Mesendoderm (in vitro differentiated cells): Measurements from ENCODE around the gene IGLL1.

ENCODE experiments used
- DNase-seq: peaks from one replicate; pipeline ENCODE4 v3.0.0; 2013
- H2AK5ac ChIP-seq: 2 replicates; pipeline ENCODE4 v1.6.1; 2013; ENCODE audit warnings: low read length, inconsistent platforms
- H2BK120ac ChIP-seq: 2 replicates; pipeline ENCODE4 v1.6.1; 2013; ENCODE audit warnings: low read depth, mild to moderate bottlenecking, low read length, moderate library complexity, mixed read lengths
- H2BK15ac ChIP-seq: replicated peaks from 2 replicates; pipeline ENCODE4 v1.6.1; 2013; ENCODE audit warnings: low read depth, mild to moderate bottlenecking, moderate library complexity
- H2BK5ac ChIP-seq: 2 replicates; pipeline ENCODE4 v1.6.1; 2013; ENCODE audit warnings: low read length, inconsistent platforms
- H3K18ac ChIP-seq: 2 replicates; pipeline ENCODE4 v1.6.1; 2013; ENCODE audit warnings: mild to moderate bottlenecking, low read length, mixed read lengths
- H3K23ac ChIP-seq: one replicate; pipeline ENCODE4 v1.6.1; 2013; ENCODE audit warnings: low read length
- H3K27ac ChIP-seq: 2 replicates; pipeline ENCODE4 v1.5.1; 2013; ENCODE audit warnings: low read depth, mild to moderate bottlenecking, inconsistent platforms, low read length, moderate library complexity
- H3K27me3 ChIP-seq: 2 replicates; pipeline ENCODE4 v1.6.1; 2013; ENCODE audit warnings: low read length, control low read depth, mild to moderate bottlenecking, inconsistent platforms; ENCODE audit not compliant: insufficient read depth, poor library complexity
- H3K36me3 ChIP-seq: 2 replicates; pipeline ENCODE4 v1.6.1; 2013; ENCODE audit warnings: low read length, inconsistent platforms; ENCODE audit not compliant: control insufficient read depth, insufficient read depth
- H3K4ac ChIP-seq: one replicate; pipeline ENCODE4 v1.6.1; 2013; ENCODE audit warnings: low read depth, mild to moderate bottlenecking, low read length, moderate library complexity
- H3K4me1 ChIP-seq: 2 replicates; pipeline ENCODE4 v1.6.1; 2013; ENCODE audit warnings: low read depth, low read length, inconsistent platforms; ENCODE audit not compliant: control insufficient read depth
- H3K4me2 ChIP-seq: 2 replicates; pipeline ENCODE4 v1.6.1; 2013; ENCODE audit warnings: low read length
- H3K4me3 ChIP-seq: 2 replicates; pipeline ENCODE4 v1.5.1; 2013; ENCODE audit warnings: mild to moderate bottlenecking, low read length
- H3K56ac ChIP-seq: one replicate; pipeline ENCODE4 v1.6.1; 2013; ENCODE audit warnings: low read length
- H3K79me1 ChIP-seq: 2 replicates; pipeline ENCODE4 v1.6.1; 2013; ENCODE audit warnings: low read length, inconsistent platforms
- H3K79me2 ChIP-seq: 2 replicates; pipeline ENCODE4 v1.6.1; 2013; ENCODE audit warnings: mild to moderate bottlenecking, low read length; ENCODE audit not compliant: control insufficient read depth, insufficient read depth
- H3K9ac ChIP-seq: 2 replicates; pipeline ENCODE4 v1.6.1; 2013; ENCODE audit warnings: low read length, inconsistent platforms
- H4K5ac ChIP-seq: one replicate; pipeline ENCODE4 v1.6.1; 2013; ENCODE audit warnings: low read length
- H4K8ac ChIP-seq: one replicate; pipeline ENCODE4 v1.6.1; 2013; ENCODE audit warnings: low read depth, mild to moderate bottlenecking, control low read depth, low read length, moderate library complexity
- WGBS: extraction: QIAGEN DNeasy Blood & Tissue Kit; methylation state at CpG from one replicate; pipeline ENCODE4 v1.1.7; 2013; ENCODE audit warnings: low lambda C conversion rate, missing lambda C conversion rate; ENCODE audit not compliant: insufficient coverage; ENCODE audit errors: extremely low coverage; 5-methylcytosine and 5-hydroxymethylcytosine counted together

The IGLL1 gene

DNA sequence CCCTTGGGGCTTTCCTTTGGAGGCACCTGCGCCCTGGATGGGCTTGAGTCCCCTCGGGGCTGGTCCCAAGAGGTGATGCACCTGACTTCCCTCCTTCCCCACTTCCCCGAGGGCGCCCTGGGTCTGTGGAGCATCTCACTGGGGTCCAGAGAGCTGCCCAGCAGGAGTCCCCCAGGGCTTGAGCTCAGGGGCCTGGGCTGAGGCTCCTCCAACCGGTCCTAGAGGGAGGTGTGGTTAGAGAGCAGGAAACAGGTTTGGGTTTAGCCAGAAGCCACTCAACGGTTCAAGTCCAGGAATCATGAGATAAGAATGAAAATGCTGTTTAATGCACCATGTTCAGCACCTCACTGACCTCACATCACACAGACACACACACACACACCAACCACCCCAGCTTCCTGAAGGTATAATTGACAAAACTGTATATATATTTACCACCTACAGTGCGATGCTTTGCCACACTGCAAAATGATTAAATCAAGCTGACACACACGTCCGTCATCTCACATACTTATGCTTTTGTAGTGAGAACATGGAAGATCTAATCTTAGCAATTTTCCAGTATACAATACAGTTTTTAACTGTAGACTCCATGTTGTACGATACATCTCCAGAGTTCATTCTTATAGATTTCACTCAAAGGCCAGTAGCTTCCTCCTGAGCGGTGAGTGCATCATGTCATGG lies 628 bp upstream of the IGLL1 start:
- no CpG with 5 or more reads among the region's 11 CpGs for WGBS

DNA sequence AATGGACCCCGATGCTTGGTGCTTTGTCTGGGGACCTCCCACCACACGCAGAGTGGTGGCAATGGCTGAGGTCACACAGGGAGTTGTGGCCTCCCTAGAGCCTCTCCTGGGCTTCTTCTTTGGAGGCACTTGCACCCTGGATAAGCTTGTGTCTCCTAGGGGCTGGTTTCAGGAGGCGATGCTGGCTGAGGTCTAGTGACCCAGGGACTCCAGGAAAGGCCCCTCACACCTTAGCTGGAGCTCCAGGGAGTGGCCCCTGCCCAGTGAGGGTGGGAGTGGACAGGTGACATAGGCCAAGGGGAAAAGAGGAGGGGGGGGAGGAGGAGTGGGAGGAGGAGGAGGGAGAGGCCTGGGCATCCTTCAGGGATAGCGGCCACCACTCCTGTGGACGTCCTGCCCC lies 810 bp downstream of the IGLL1 start:
- Histone ChIP-seq H3K36me3 (no peaks in the 10 kb centered on the region), H3K27ac (no peak overlapping the region), H3K18ac (no peak overlapping the region), H3K27me3 (no peaks in the 10 kb centered on the region), H4K5ac (no peak overlapping the region), H3K56ac (no peak overlapping the region), H3K9ac (no peak overlapping the region), H4K8ac (no peak overlapping the region), H3K23ac (no peak overlapping the region), H3K4ac (no peak overlapping the region), H2BK120ac (no peak overlapping the region), H3K79me2 (no peaks in the 10 kb centered on the region), H3K79me1 (no peaks in the 10 kb centered on the region), H2BK15ac (no peak overlapping the region), H3K4me1 (no peaks in the 10 kb centered on the region), H3K4me3 (no peak overlapping the region), H3K4me2 (no peak overlapping the region), H2BK5ac (no peak overlapping the region), H2AK5ac (no peak overlapping the region)
- no CpG with 5 or more reads among the region's 5 CpGs for WGBS
- DNase-seq: no peak

More for the DNA sequence above, 628 bp upstream of the IGLL1 start:
- H3K4ac ChIP-seq: no peak overlapping the region
- no peaks in the 10 kb centered on the region for H3K4me1 ChIP-seq
- H3K9ac ChIP-seq: no peak overlapping the region
- no peak overlapping the region for H2BK15ac ChIP-seq
- H3K27ac ChIP-seq: no peak overlapping the region
- DNase-seq: no peak
- H3K4me2 ChIP-seq: no peak overlapping the region
- no peak overlapping the region for H3K4me3 ChIP-seq
- H3K79me1 ChIP-seq: no peaks in the 10 kb centered on the region
- no peaks in the 10 kb centered on the region for H3K79me2 ChIP-seq
- H2BK120ac ChIP-seq: no peak overlapping the region
- no peak overlapping the region for H2AK5ac ChIP-seq
- H2BK5ac ChIP-seq: no peak overlapping the region
- H4K8ac ChIP-seq: no peak overlapping the region
- no peak overlapping the region for H3K18ac ChIP-seq
- H3K56ac ChIP-seq: no peak overlapping the region
- no peaks in the 10 kb centered on the region for H3K36me3 ChIP-seq
- no peaks in the 10 kb centered on the region for H3K27me3 ChIP-seq
- H3K23ac ChIP-seq: no peak overlapping the region
- no peak overlapping the region for H4K5ac ChIP-seq

DNA sequence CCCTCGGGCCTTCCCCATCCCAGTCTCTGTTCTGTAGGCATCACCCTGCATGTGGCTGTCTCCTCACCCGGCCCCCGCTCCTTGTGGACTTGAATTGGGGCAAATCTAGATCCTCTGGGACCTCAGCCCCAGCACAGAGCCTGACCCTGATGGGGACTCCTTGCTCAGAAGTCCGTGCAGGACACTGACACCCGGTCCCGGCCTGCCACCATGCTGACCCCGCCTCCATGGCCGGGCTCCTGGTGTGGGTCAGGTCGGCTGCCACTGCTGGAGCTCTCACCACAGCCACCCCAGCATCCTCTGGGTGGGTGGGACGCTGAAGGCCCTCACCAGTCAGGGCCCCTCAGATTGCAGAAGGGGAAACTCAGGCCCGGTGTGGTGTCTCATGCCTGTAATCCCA lies 1.8 kb downstream of the IGLL1 start:
- Histone ChIP-seq H3K4ac (no peak overlapping the region), H3K23ac (no peak overlapping the region), H2BK120ac (no peak overlapping the region), H3K56ac (no peak overlapping the region), H3K27ac (no peak overlapping the region), H3K79me2 (no peaks in the 10 kb centered on the region), H2BK15ac (no peak overlapping the region), H3K9ac (no peak overlapping the region), H3K4me3 (no peak overlapping the region), H3K4me2 (no peak overlapping the region), H2AK5ac (no peak overlapping the region), H3K27me3 (no peaks in the 10 kb centered on the region), H3K4me1 (no peaks in the 10 kb centered on the region), H3K18ac (no peak overlapping the region), H4K5ac (no peak overlapping the region), H3K79me1 (no peaks in the 10 kb centered on the region), H3K36me3 (no peaks in the 10 kb centered on the region), H2BK5ac (no peak overlapping the region), H4K8ac (no peak overlapping the region)
- WGBS: no CpG with 5 or more reads among the region's 11 CpGs
- no peak for DNase-seq

DNA sequence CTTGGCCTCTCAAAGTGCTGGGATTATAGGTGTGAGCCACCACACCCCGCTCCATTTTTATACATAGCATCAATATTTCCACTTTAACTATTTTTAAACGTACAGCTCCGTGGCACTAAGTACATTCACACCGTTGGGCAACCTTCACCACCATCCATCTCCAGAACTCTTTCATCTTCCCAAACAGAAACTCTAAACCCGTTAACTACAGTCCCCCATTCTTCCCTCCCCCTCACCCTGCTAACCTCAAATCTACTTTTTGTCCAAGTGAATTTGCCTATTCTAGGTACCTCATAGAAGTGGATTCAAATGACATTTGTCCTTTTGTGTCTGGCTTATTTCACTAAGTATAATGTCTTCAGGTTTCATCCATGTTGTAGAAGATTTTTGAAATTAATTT lies 3.4 kb downstream of the IGLL1 start:
- no peak overlapping the region for H3K56ac ChIP-seq
- H3K4ac ChIP-seq: no peak overlapping the region
- no peak overlapping the region for H2BK5ac ChIP-seq
- H3K4me3 ChIP-seq: no peak overlapping the region
- no peak overlapping the region for H3K23ac ChIP-seq
- H2BK15ac ChIP-seq: no peak overlapping the region
- H3K4me1 ChIP-seq: no peaks in the 10 kb centered on the region
- H3K79me2 ChIP-seq: no peaks in the 10 kb centered on the region
- H2AK5ac ChIP-seq: no peak overlapping the region
- no peak overlapping the region for H3K4me2 ChIP-seq
- no peak overlapping the region for H3K9ac ChIP-seq
- no peak overlapping the region for H4K8ac ChIP-seq
- H3K27me3 ChIP-seq: no peaks in the 10 kb centered on the region
- H3K36me3 ChIP-seq: no peaks in the 10 kb centered on the region
- H2BK120ac ChIP-seq: no peak overlapping the region
- WGBS: no CpG with 5 or more reads among the region's 5 CpGs
- H3K79me1 ChIP-seq: no peaks in the 10 kb centered on the region
- H4K5ac ChIP-seq: no peak overlapping the region
- no peak overlapping the region for H3K18ac ChIP-seq
- no peak overlapping the region for H3K27ac ChIP-seq
- DNase-seq: no peak

DNA sequence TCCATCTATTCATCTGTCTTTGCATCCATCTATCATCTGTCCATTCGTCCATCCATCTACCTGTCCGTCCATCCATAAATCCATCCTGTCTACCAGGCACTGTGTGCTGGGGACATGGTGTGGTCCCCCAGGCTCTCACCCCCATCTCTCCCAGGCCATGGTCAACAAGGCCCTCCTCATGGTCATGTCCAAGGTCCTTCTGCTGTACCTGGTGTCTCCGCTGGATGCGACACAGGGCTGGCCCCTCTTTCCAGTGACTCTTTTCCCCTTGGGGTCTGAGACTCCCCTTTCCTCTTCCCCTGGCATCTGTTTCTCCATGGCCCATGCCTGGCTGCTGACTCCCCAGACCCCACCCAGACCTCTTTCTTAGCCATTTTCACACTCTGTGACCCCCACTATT lies 4.5 kb downstream of the IGLL1 start:
- no peak overlapping the region for H3K18ac ChIP-seq
- WGBS: no CpG with 5 or more reads among the region's 4 CpGs

DNA sequence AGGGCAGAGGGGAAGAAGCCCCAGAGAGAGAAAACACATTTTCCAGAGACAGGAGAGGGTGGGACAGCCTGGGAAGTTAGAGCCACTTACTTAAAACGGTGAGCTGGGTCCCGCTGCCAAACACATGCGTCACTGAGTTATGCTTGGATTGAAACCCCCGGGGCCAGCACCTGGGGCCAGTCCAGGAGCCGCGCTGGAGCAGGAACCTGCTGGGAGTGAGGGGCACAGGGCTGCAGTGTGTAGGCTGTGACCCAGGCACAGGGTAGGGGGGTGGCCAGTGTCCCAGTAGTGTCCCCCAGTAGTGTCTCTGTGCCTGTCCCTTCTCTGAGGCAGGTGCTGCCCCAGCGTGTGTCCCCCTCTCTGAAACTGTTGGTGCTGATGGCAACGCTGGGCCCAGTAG lies 5.2 kb downstream of the IGLL1 start:
- no peak overlapping the region for H3K18ac ChIP-seq
- H3K4me2 ChIP-seq: no peak overlapping the region
- no peaks in the 10 kb centered on the region for H3K36me3 ChIP-seq
- no peak overlapping the region for H3K4me3 ChIP-seq
- no peak overlapping the region for H2BK5ac ChIP-seq
- H3K79me2 ChIP-seq: no peaks in the 10 kb centered on the region
- WGBS: no CpG with 5 or more reads among the region's 8 CpGs
- no peak overlapping the region for H2BK15ac ChIP-seq
- no peak overlapping the region for H3K23ac ChIP-seq
- no peak overlapping the region for H2BK120ac ChIP-seq
- no peak overlapping the region for H3K56ac ChIP-seq
- H4K5ac ChIP-seq: no peak overlapping the region
- H3K27me3 ChIP-seq: no peaks in the 10 kb centered on the region
- H4K8ac ChIP-seq: no peak overlapping the region
- H3K4ac ChIP-seq: no peak overlapping the region
- H3K9ac ChIP-seq: no peak overlapping the region
- H2AK5ac ChIP-seq: no peak overlapping the region
- no peak overlapping the region for H3K27ac ChIP-seq
- no peak for DNase-seq
- no peaks in the 10 kb centered on the region for H3K79me1 ChIP-seq
- no peaks in the 10 kb centered on the region for H3K4me1 ChIP-seq

More for the DNA sequence above, 4.5 kb downstream of the IGLL1 start:
- Histone ChIP-seq H3K4me1 (no peaks in the 10 kb centered on the region), H3K36me3 (no peaks in the 10 kb centered on the region), H3K23ac (no peak overlapping the region), H3K79me2 (no peaks in the 10 kb centered on the region), H3K56ac (no peak overlapping the region), H3K79me1 (no peaks in the 10 kb centered on the region), H3K27ac (no peak overlapping the region), H4K5ac (no peak overlapping the region), H3K27me3 (no peaks in the 10 kb centered on the region), H3K4me2 (no peak overlapping the region), H2BK120ac (no peak overlapping the region), H3K9ac (no peak overlapping the region), H2BK15ac (no peak overlapping the region), H2AK5ac (no peak overlapping the region), H3K4ac (no peak overlapping the region), H4K8ac (no peak overlapping the region), H3K4me3 (no peak overlapping the region), H2BK5ac (no peak overlapping the region)
- no peak for DNase-seq
